ENCODE measurements around the gene NEUROD4.

Gene NEUROD4

GRCh38 chr12:55058082-55058481 is 38.3 kb downstream of the NEUROD4 start:
- no peak for DNase-seq (ENCODE audit: low read depth in 2 of 2, low spot score in 1 of 2)

GRCh38 chr12:55058776-55059175 is 39.0 kb downstream of the NEUROD4 start:
- no peak for DNase-seq (ENCODE audit: low read depth in 2 of 2, low spot score in 1 of 2)

- DNase-seq (ENCODE audit: low read depth in 2 of 2, low spot score in 1 of 2), result no peak
These were observed 40.7 kb downstream of the NEUROD4 start for GRCh38 chr12:55060470-55060869.

GRCh38 chr12:55061024-55061423 is 41.2 kb downstream of the NEUROD4 start:
- no peak for DNase-seq (ENCODE audit: low read depth in 2 of 2, low spot score in 1 of 2)

- DNase-seq (ENCODE audit: low read depth in 2 of 2, low spot score in 1 of 2), result no peak
These were observed 43.5 kb downstream of the NEUROD4 start for GRCh38 chr12:55063291-55063690.

GRCh38 chr12:55065535-55065934 is 45.8 kb downstream of the NEUROD4 start:
- no peak for DNase-seq (ENCODE audit: low read depth in 2 of 2, low spot score in 1 of 2)

GRCh38 chr12:55067701-55068100 is 47.9 kb downstream of the NEUROD4 start:
- no peak for DNase-seq (ENCODE audit: low read depth in 2 of 2, low spot score in 1 of 2)

- DNase-seq (ENCODE audit: low read depth in 2 of 2, low spot score in 1 of 2), result peak in 1 of 2 donors; percentile 2
These were observed 48.7 kb downstream of the NEUROD4 start for GRCh38 chr12:55068416-55069010.

GRCh38 chr12:55072083-55072482 is 52.3 kb downstream of the NEUROD4 start:
- DNase-seq (ENCODE audit: low read depth in 2 of 2, low spot score in 1 of 2), result peak; percentile 33 to 42

- DNase-seq (ENCODE audit: low read depth in 2 of 2, low spot score in 1 of 2), result peak; percentile 54 to 73
These were observed 53.6 kb downstream of the NEUROD4 start for GRCh38 chr12:55073043-55074022.

- no peak for DNase-seq (ENCODE audit: low read depth in 2 of 2, low spot score in 1 of 2)
These were observed 55.0 kb downstream of the NEUROD4 start for GRCh38 chr12:55074806-55075205.

All from stimulated activated CD8-positive, alpha-beta memory T cell treated with anti-CD3 and anti-CD28 coated beads, Interleukin-4, amount 100 ng/mL, for 4 hours (primary cell).